ENCODE results near the gene ACP5.
A peak's percentile ranks its signal among the peaks of the same experiment; 100 is the strongest.

ACP5 gene

DNA sequence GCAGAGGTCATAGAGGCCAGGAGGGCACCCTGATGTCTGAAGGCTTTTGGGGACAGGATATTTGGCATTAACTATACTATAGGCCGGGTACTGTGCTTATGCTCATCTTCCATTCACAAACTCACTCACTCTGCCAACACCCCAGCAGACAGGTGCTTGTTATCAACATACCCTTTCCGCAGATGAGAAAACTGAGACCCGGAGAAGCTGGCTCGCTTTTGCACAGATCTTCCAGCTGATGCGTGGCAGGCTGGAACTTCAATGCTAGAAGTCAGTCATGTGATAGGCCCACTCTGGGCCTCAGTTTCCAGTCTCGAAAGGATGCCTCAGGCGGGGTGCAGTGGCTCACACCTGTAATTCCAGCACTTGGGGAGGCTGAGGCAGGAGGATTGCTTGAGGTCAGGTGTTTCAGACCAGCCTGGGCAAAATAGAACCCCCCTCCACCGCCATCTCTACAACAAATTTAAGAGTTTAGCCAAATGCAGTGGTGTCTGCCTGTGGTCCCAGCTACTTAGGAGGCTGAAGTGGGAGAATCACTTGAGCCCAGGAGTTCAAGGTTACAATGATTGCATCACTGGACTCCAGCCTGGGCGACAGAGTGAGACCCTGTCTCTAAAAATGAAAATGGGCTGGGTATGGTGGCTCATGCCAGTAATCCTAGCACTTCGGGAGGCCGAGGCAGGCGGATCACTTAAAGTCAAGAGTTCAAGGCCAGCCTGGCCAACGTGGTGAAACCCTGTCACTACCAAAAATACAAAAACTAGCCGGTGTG, 29.3 kb downstream of the ACP5 start:
- no peak for DNase-seq

DNA sequence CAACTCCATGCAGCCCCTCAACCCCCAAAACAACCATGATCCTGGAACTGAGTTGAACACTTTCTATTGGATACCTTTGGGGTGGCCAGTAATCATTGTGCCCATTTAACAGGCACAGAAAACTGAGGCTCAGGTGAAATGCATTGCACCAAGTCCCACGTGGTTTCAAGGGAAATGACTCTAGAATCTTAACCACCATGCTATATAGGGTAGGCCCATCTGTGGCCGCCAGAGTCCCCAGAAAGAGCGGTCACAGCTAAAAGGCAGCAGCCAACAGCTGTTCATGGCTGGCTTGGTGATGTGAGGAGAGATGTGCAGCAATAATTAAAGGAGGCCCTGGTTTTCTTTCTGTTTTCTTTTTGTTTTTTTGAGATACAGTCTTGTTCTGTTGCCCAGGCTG, 36.2 kb downstream of the ACP5 start:
- DNase-seq, result no peak

DNA sequence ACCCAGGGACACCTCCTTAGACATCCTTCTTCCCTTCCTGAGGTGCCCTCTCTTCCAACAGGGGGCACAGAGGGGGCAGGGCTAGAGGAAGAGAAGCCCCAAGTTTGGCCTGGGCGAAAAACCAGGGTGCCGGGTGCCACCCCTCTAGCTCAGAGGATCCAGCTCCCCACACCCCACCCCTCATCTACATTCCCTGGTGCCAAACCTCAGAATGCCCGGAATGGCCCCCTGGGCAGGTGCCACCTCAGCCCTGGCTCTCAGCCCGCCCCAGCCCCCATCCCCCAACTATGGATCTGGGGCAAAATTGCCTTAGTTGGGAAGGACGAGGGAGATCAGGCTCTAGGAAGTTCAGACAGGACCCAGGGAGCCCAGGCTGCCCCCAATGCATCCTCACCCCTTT, 36.8 kb downstream of the ACP5 start:
- DNase-seq, result no peak

DNA sequence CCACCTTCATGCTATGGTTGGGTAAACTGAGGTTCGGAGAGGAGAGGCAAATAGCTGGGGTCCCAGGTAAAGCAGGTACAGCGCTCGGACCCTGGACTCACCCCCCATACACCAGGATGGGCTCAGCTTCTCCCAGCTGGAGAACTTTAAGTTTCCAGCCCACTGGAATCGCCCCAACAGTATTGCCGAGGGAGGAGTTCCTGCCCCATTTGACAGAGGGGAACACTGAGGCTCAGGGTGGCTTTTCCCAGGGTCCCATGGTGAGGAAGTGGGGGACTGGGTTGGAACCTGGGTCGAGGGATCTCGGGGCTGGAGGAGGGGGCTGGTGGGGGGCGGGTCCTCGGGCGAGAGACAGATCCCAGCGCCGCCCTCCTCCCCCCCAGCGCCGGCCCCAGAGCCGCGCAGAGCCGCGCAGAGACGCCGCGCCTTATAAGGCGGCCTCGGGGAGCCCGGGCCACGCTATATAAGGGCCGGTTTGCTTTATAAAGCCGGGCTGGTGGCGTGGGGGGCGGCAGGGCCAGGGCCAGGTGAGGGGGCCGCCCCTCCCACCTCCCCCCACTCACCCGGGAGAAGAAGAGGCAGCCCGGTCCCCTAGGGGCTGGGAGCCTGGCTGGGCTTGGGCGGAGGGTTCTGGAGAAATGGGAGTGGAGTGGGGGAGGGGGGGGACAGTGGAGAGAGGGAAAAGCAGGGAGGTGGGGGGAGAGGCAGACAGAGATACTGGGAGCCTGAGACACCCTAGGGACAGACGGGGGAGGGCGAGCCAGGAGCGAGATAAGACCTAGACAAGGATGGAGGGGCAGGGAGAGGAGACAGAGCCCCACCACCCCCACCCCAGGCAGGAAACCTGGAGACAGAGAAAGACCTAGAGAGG, 37.7 kb downstream of the ACP5 start:
- DNase-seq, result no peak

GRCh38 chr19:11538232-11539036, 39.0 kb downstream of the ACP5 start, which contains the start of gene CNN1:
CNN1 (plus strand) TSS chr19:11538851; CDS start chr19:11538928, 77 bp downstream.
- no peak for DNase-seq

DNA sequence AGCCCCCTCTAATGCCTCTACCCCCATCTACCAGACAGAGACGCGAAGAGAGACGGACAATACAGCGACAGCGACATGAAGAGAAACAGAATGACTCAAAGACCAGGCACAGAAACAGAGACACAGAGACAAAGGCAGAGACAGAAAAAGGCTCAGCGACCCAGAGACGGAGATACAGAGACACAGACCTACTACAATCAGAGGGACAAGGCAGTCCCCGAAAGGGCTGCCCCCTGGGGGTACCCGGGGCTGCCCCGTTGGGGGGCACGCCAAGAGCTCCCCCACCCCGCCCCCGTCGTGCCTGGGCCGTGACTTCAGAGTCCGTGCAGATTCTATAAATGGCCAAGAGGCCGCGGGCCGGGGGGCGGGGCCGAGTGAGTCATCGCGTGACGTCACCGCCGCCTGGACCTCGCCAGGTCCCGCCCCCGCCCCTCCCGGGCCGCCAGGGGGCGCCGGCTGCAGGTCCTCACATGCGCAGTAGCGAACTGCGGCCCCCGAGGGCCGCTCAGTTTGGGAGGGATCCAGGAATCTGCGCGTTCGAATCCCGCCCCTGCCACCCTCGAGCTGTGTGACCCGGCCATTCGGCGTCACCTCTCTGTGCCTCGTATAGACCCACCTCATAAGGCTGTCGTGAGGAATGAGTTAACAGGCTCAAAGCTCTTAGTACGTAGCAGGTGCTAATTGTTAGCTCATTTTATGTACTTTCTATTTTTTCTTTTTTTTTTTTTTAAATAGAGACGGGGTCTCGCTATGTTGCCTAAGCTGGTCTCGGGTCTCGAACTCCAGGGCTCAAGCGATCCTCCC, 41.5 kb downstream of the ACP5 start:
- peak; percentile 94 to 98 (median 97) for DNase-seq

- no peak for DNase-seq
Observed at GRCh38 chr19:11534948-11535347, 42.5 kb downstream of the ACP5 start.

DNA sequence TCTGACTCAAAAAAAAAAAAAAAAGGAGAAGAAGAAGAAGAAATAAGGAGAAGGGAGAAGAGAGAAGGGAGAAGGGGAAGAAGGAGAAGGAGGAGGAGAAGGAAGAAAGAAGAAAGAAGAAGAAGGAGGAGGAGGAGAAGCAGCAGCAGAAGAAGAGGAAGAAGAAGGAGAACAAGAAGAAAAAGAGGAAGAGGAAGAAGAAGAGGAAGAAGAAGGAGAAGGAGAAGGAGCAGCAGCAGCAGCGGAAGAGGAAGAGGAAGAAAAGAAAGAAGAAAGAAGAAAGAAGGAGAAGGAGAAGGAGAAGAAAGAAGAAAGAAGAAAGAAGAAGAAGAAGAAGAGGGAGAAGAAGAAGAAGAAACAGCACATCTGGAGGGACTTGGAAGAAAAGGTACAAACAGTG, 42.9 kb downstream of the ACP5 start:
- DNase-seq, result peak in 1 of 3 donors; percentile 30

- DNase-seq, result peak; percentile 71 to 80 (median 80)
Observed at GRCh38 chr19:11530432-11530831, 47.0 kb downstream of the ACP5 start.

GRCh38 chr19:11528551-11529341, 48.7 kb downstream of the ACP5 start, which contains the start of gene ECSIT:
ECSIT (minus strand) TSS chr19:11529134; CDS start chr19:11519170, 9,964 bp downstream.
- peak; percentile 98 to 99 (median 99) for DNase-seq
